Lung (tissue), 12 donors: ENCODE data around the gene ZDHHC1. TPM values are rescaled to one million over a fixed set of nuclear protein-coding genes. Genes with fewer than 3 reads are reported as not detected.

Experiments
- ATAC-seq: fragments of 200-7000 bp; cut with Tn5 transposase; one replicate; pipeline ENCODE4 v1.9.1; 2020; ENCODE audit warnings: moderate number of reproducible peaks; ENCODE audit not compliant: insufficient read depth, low FRiP score
- DNase-seq, 3 donors: peaks; one replicate each; pipeline ENCODE4 v3.0.0-alpha.2; 2013 to 2017
- H3K27ac ChIP-seq, 2 donors: one replicate each; pipeline ENCODE4 v1.5.1; 2013; ENCODE audit warnings: mild to moderate bottlenecking in 2 of 2, moderate library complexity in 2 of 2, control low read depth in 1 of 2, inconsistent platforms in 1 of 2, low read depth in 1 of 2, low read length in 1 of 2
- H3K27me3 ChIP-seq, 3 donors: one replicate each; pipeline ENCODE4 v1.5.1; 2013; ENCODE audit warnings: low read length in 2 of 3; ENCODE audit not compliant: control insufficient read depth in 3 of 3, insufficient read depth in 3 of 3
- H3K36me3 ChIP-seq, 4 donors: one replicate each; pipeline ENCODE4 v1.5.1; 2013; ENCODE audit warnings: low read length in 4 of 4, mild to moderate bottlenecking in 1 of 4, moderate library complexity in 1 of 4; ENCODE audit not compliant: control insufficient read depth in 4 of 4, insufficient read depth in 4 of 4
- H3K4me1 ChIP-seq, 5 donors: one replicate each; pipeline ENCODE4 v1.5.1; 2013; ENCODE audit warnings: low read length in 5 of 5, mild to moderate bottlenecking in 2 of 5, moderate library complexity in 1 of 5; ENCODE audit not compliant: control insufficient read depth in 5 of 5, insufficient read depth in 5 of 5
- H3K4me3 ChIP-seq: one replicate; pipeline ENCODE4 v1.5.1; 2013; ENCODE audit warnings: mild to moderate bottlenecking, control low read depth, moderate library complexity
- H3K9ac ChIP-seq, 2 donors: one replicate each; pipeline ENCODE4 v1.5.1; 2013; ENCODE audit warnings: low read length in 2 of 2, control low read depth in 1 of 2; ENCODE audit not compliant: insufficient read depth in 1 of 2
- H3K9me3 ChIP-seq, 4 donors: one replicate each; pipeline ENCODE4 v1.5.1; 2013; ENCODE audit warnings: low read length in 3 of 4, mild to moderate bottlenecking in 1 of 4, moderate library complexity in 1 of 4; ENCODE audit not compliant: control insufficient read depth in 4 of 4, insufficient read depth in 3 of 4
- whole genome bisulfite sequencing, 2 donors: extraction: QIAGEN DNeasy Blood & Tissue Kit; methylation state at CpG; one replicate each; pipeline ENCODE4 v1.1.7; 2013; 5-methylcytosine and 5-hydroxymethylcytosine counted together
- polyA plus RNA-seq, 2 donors: library from polyadenylated mRNA; stranded (reverse); fragments of 200-250 nt; gene quantifications; one replicate each; pipeline ENCODE4 v1.2.1, GENCODE V29; 2013
- total RNA-seq, 2 donors: library from RNA; depleted of rRNA in 1 of 2; stranded (reverse); fragments of >200 nt in 1 of 2; gene quantifications; one replicate each; pipeline ENCODE4 v1.2.1, GENCODE V29; 2014 to 2021
- TF ChIP-seq, protein P1 (sequence below): IDR thresholded peaks from 2 replicates; pipeline ENCODE4 v1.5.1; 2012; ENCODE audit warnings: mild to moderate bottlenecking; ENCODE audit errors: control extremely low read depth, extremely low read depth
- donor health status: control.
- donor health status: control.
- donor health status: Bipolar disorder and iron deficiency.
- donor health status: healthy.
- donor health status: DM: yes; HTN: yes; CAD: no.

Gene ZDHHC1
- total and polyA plus RNA-seq, 4 donors: 10.9 to 31.8 (median 21.2) TPM

DNA sequence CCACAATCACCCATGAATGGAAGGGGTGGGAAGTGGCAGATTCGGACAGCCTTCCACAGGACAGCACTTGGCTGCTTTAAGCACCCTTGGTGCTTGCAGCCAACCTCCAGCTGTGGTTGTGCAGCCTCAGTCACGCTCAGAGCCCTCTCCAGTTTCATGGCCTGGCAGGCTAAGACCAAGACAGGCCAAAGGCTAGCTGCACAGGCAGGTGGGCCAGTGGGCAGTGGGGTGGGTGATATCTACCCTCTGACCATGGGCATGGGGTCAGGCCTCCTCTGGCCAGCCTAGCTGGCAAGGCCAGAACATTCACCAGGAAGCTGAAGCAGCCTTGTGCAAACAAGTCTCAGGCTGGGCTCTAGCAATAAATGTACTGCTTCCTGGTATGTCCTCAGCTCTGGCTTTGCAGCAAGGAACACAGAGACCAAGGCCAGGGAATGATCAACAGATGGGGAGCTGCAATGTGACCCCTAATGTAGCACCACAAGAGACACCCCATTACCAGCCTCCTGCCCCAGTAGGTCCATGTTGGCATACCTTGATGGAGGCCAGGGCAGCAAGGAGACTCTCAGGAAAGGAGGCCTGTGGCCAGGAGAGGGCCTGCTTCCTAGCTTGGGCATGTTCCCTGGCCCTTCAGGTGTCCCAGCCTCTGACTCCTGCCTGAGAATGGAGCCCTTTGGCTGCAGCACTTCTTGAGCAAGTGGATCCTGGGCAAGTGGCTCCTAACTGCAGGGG is 35.6 kb upstream of the ZDHHC1 start:
- ATAC-seq (no peak), DNase-seq (no peak)
- no peak overlapping the region for H3K4me3 ChIP-seq
- H3K27ac ChIP-seq: peak overlapping the region in 1 of 2 donors; percentile 54
- TF ChIP-seq, protein P1, sequence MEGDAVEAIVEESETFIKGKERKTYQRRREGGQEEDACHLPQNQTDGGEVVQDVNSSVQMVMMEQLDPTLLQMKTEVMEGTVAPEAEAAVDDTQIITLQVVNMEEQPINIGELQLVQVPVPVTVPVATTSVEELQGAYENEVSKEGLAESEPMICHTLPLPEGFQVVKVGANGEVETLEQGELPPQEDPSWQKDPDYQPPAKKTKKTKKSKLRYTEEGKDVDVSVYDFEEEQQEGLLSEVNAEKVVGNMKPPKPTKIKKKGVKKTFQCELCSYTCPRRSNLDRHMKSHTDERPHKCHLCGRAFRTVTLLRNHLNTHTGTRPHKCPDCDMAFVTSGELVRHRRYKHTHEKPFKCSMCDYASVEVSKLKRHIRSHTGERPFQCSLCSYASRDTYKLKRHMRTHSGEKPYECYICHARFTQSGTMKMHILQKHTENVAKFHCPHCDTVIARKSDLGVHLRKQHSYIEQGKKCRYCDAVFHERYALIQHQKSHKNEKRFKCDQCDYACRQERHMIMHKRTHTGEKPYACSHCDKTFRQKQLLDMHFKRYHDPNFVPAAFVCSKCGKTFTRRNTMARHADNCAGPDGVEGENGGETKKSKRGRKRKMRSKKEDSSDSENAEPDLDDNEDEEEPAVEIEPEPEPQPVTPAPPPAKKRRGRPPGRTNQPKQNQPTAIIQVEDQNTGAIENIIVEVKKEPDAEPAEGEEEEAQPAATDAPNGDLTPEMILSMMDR: no peak
- WGBS, 2 donors: 58 to 73% methylated on average over 2 of the region's 2 CpGs
- H3K36me3 ChIP-seq: peaks cover 0 to 52% (median 4%) of the 10 kb centered on the region in 4 donors
- no peak overlapping the region for H3K9ac ChIP-seq
- H3K4me1 ChIP-seq: peaks cover 16 to 54% (median 28%) of the 10 kb centered on the region in 5 donors
- no peaks in the 10 kb centered on the region for H3K9me3 ChIP-seq
- H3K27me3 ChIP-seq: no peaks in the 10 kb centered on the region

DNA sequence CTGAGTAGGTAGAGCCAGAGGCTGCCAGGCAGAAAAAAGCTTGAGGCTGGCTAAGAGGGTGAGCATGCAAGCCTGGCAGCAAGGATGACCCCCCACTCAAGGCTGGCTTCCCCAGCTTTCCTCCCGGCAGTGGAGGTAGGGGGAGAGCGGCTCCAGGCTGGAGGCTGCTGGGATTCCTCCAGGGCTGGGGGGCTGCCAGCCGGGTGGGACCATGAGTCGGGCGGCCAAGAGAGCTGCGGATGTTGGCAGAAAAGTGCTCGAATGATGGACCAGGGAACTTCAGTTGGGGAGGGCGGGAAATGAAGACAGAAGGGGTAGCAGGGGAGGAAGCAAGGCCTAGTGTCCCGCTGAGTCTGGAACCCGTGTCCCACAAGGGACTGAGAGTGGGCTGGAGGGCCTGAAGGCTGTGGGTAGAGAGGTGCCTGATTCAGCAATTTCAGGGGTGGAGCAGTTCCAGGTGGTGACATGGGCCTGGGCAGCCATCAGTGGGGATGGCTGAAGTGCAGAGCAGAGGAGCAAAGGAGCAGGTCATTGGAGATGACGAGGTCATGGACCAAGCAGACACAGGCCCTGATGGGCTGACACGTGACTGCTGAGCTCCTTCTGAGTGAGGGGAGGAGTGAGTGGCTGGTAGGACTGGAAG is 34.9 kb upstream of the ZDHHC1 start:
- no peak for ATAC-seq
- Histone ChIP-seq H3K9me3 (no peaks in the 10 kb centered on the region), H3K36me3 (peaks cover 0 to 53% (median 4%) of the 10 kb centered on the region in 4 donors), H3K9ac (no peak overlapping the region), H3K27me3 (no peaks in the 10 kb centered on the region), H3K4me1 (peaks cover 20 to 55% (median 35%) of the 10 kb centered on the region in 5 donors), H3K4me3 (no peak overlapping the region), H3K27ac (peak overlapping the region in 1 of 2 donors; percentile 54)
- 79 to 86% methylated on average over 12 of the region's 12 CpGs for WGBS, 2 donors
- DNase-seq: peak in 2 of 3 donors; percentile 43 to 72
- TF ChIP-seq, protein P1: no peak

DNA sequence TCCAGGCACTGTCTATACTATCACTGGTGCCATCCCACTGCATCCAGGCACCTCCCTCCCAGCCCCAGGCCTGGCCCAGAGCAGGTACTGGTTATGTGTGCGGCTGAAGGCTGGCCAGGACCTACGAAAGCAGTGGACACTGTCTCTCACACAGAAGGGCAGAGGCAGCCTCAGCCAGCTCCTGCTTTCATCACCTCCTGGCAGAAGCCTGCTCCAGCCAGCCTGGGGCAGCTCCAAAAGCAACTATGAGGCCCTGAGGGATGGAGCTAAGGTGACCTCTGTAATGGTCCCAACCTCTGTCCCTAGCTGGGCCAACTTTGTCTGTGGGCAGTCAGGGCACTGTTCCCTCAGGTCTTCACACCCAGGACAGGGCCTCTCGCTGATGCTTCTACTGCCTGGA is 33.5 kb upstream of the ZDHHC1 start:
- ATAC-seq (no peak), DNase-seq (no peak)
- Histone ChIP-seq H3K4me3 (no peak overlapping the region), H3K9ac (no peak overlapping the region), H3K4me1 (peaks cover 28 to 69% (median 46%) of the 10 kb centered on the region in 5 donors), H3K36me3 (peaks cover 0 to 62% (median 4%) of the 10 kb centered on the region in 4 donors), H3K9me3 (no peaks in the 10 kb centered on the region), H3K27me3 (no peaks in the 10 kb centered on the region), H3K27ac (peak overlapping the region in 1 of 2 donors; percentile 12)
- TF ChIP-seq, protein P1: no peak
- WGBS, 2 donors: 77 to 96% methylated on average over 3 of the region's 3 CpGs
